Common myeloid progenitor, CD34-positive (primary cell): ENCODE measurements around the gene ZSCAN20.

Source experiments
- CTCF ChIA-PET: fragments of 350-600 bp; sonication (Branson Sonifier 250); formaldehyde crosslinking; loops from one replicate; lab custom pipeline; 2021; ENCODE audit warnings: antibody characterized with exemption; lab: Charles Lee
- POLR2A ChIA-PET: fragments of 350-600 bp; sonication (Branson Sonifier 250); formaldehyde crosslinking; loops from one replicate; lab custom pipeline; 2021; ENCODE audit warnings: antibody characterized with exemption; lab: Charles Lee
- DNase-seq, 3 donors: peaks; one replicate each; pipeline versions ENCODE4 v3.0.0 to v3.0.0-alpha.2; 2013
- H3K27ac ChIP-seq, 2 experiments: 1 replicate in 1 of 2; 2 replicates in 1 of 2; pipeline ENCODE4 v1.7.0; 2013; ENCODE audit warnings: inconsistent platforms in 2 of 2, low read length in 2 of 2, mild to moderate bottlenecking in 2 of 2, low read depth in 1 of 2, moderate library complexity in 1 of 2; ENCODE audit not compliant: severe bottlenecking in 2 of 2, insufficient read depth in 1 of 2, poor library complexity in 1 of 2
- H3K27me3 ChIP-seq, 5 experiments: replicated peaks in 2 of 5; 1 replicate in 3 of 5; 2 replicates in 2 of 5; pipeline versions ENCODE4 v1.6.1 to v1.7.0; 2013; ENCODE audit warnings: low read length in 4 of 5, mild to moderate bottlenecking in 2 of 5, moderate library complexity in 2 of 5, inconsistent platforms in 1 of 5; ENCODE audit not compliant: insufficient read depth in 5 of 5, control insufficient read depth in 4 of 5
- H3K36me3 ChIP-seq, 4 experiments: 1 replicate in 2 of 4; 2 replicates in 2 of 4; pipeline versions ENCODE4 v1.6.1 to v1.7.0; 2013; ENCODE audit warnings: low read length in 3 of 4, control low read depth in 1 of 4, mild to moderate bottlenecking in 1 of 4; ENCODE audit not compliant: control insufficient read depth in 4 of 4, insufficient read depth in 4 of 4
- H3K4me1 ChIP-seq, 4 experiments: 1 replicate in 3 of 4; 2 replicates in 1 of 4; pipeline versions ENCODE4 v1.6.1 to v1.7.1; 2013; ENCODE audit warnings: low read length in 3 of 4, mild to moderate bottlenecking in 3 of 4, control low read depth in 1 of 4, inconsistent platforms in 1 of 4, moderate library complexity in 1 of 4; ENCODE audit not compliant: control insufficient read depth in 4 of 4, insufficient read depth in 4 of 4; ENCODE audit errors: control extremely low read depth in 1 of 4
- H3K4me3 ChIP-seq, 7 experiments: 1 replicate in 4 of 7; 2 replicates in 3 of 7; pipeline versions ENCODE4 v1.5.1 to v1.7.0; 2013; ENCODE audit warnings: mild to moderate bottlenecking in 7 of 7, low read length in 6 of 7, moderate library complexity in 6 of 7, inconsistent platforms in 2 of 7, low read depth in 2 of 7, control low read depth in 1 of 7; ENCODE audit not compliant: insufficient read depth in 4 of 7, control insufficient read depth in 1 of 7; ENCODE audit errors: extremely low read depth in 1 of 7
- H3K9me3 ChIP-seq, 5 experiments: 1 replicate in 4 of 5; 2 replicates in 1 of 5; pipeline versions ENCODE4 v1.6.1 to v1.7.1; 2013; ENCODE audit warnings: low read length in 4 of 5, mild to moderate bottlenecking in 2 of 5, inconsistent platforms in 1 of 5, low read depth in 1 of 5, moderate library complexity in 1 of 5; ENCODE audit not compliant: control insufficient read depth in 4 of 5, insufficient read depth in 2 of 5; ENCODE audit errors: control extremely low read depth in 1 of 5
- WGBS: methylation state at CpG from one replicate; pipeline ENCODE4 v1.1.5; 2013; ENCODE audit not compliant: insufficient coverage; 5-methylcytosine and 5-hydroxymethylcytosine counted together

Gene ZSCAN20

GRCh38 chr1:33512226-33513011, 40.0 kb downstream of the ZSCAN20 start:
- ChIA-PET POLR2A (no interaction called here), CTCF (no interaction called here)
- Histone ChIP-seq H3K27me3 (peaks cover 0 to 2% (median 0%) of the 10 kb centered on the region in 5 experiments), H3K36me3 (no peaks in the 10 kb centered on the region), H3K9me3 (no peaks in the 10 kb centered on the region), H3K27ac (no peak overlapping the region), H3K4me3 (no peak overlapping the region), H3K4me1 (no peaks in the 10 kb centered on the region)
- 97% methylated on average over 5 of the region's 6 CpGs for WGBS
- DNase-seq, result no peak

- CTCF ChIA-PET, result no interaction called here
- no peaks in the 10 kb centered on the region for H3K4me1 ChIP-seq
- POLR2A ChIA-PET, result no interaction called here
- no peaks in the 10 kb centered on the region for H3K9me3 ChIP-seq
- H3K27me3 ChIP-seq, result peaks cover 0 to 2% (median 0%) of the 10 kb centered on the region in 5 experiments
- H3K36me3 ChIP-seq, result no peaks in the 10 kb centered on the region
- no peak for DNase-seq
- no peak overlapping the region for H3K4me3 ChIP-seq
- 89% methylated on average over 8 of the region's 8 CpGs for WGBS
- no peak overlapping the region for H3K27ac ChIP-seq
Observed at GRCh38 chr1:33515112-33515511, 42.7 kb downstream of the ZSCAN20 start.

- POLR2A ChIA-PET, result no interaction called here
- no peak overlapping the region for H3K27ac ChIP-seq
- H3K9me3 ChIP-seq, result no peaks in the 10 kb centered on the region
- no peaks in the 10 kb centered on the region for H3K36me3 ChIP-seq
- CTCF ChIA-PET, result no interaction called here
- DNase-seq, result no peak
- WGBS, result 92% methylated on average over 2 of the region's 2 CpGs
- H3K4me3 ChIP-seq, result no peak overlapping the region
- peaks cover 0 to 2% (median 0%) of the 10 kb centered on the region in 5 experiments for H3K27me3 ChIP-seq
- no peaks in the 10 kb centered on the region for H3K4me1 ChIP-seq
Observed at GRCh38 chr1:33515607-33516006, 43.2 kb downstream of the ZSCAN20 start.

GRCh38 chr1:33516428-33516827, 44.0 kb downstream of the ZSCAN20 start:
- H3K4me3 ChIP-seq, result no peak overlapping the region
- H3K27me3 ChIP-seq, result peaks cover 0 to 2% (median 0%) of the 10 kb centered on the region in 5 experiments
- H3K36me3 ChIP-seq, result no peaks in the 10 kb centered on the region
- 95% methylated on average over 5 of the region's 9 CpGs for WGBS
- no peak for DNase-seq
- POLR2A ChIA-PET, result no interaction called here
- no peaks in the 10 kb centered on the region for H3K9me3 ChIP-seq
- no peak overlapping the region for H3K27ac ChIP-seq
- CTCF ChIA-PET, result no interaction called here
- H3K4me1 ChIP-seq, result no peaks in the 10 kb centered on the region

- peaks cover 0 to 2% (median 0%) of the 10 kb centered on the region in 5 experiments for H3K27me3 ChIP-seq
- no peak for DNase-seq
- CTCF ChIA-PET, result no interaction called here
- WGBS, result 50% methylated on average over 2 of the region's 8 CpGs
- no peaks in the 10 kb centered on the region for H3K4me1 ChIP-seq
- no peaks in the 10 kb centered on the region for H3K9me3 ChIP-seq
- H3K27ac ChIP-seq, result no peak overlapping the region
- H3K36me3 ChIP-seq, result no peaks in the 10 kb centered on the region
- no peak overlapping the region for H3K4me3 ChIP-seq
- POLR2A ChIA-PET, result no interaction called here
Observed at GRCh38 chr1:33516891-33517567, 44.6 kb downstream of the ZSCAN20 start.

GRCh38 chr1:33517596-33518250, 45.3 kb downstream of the ZSCAN20 start:
- ChIA-PET CTCF (no interaction called here), POLR2A (no interaction called here)
- H3K9me3 ChIP-seq, result no peaks in the 10 kb centered on the region
- WGBS, result 94% methylated on average over 12 of the region's 12 CpGs
- no peaks in the 10 kb centered on the region for H3K36me3 ChIP-seq
- H3K27me3 ChIP-seq, result peaks cover 0 to 2% (median 2%) of the 10 kb centered on the region in 5 experiments
- no peaks in the 10 kb centered on the region for H3K4me1 ChIP-seq
- H3K27ac ChIP-seq, result no peak overlapping the region
- DNase-seq, result no peak
- no peak overlapping the region for H3K4me3 ChIP-seq
